Retinal pigment epithelial cell (primary cell): ENCODE measurements around the gene KCNN3.

Experiments used
- DNase-seq: peaks from one replicate; pipeline ENCODE4 v3.0.0-alpha.2; 2010; ENCODE audit warnings: low read depth
- H3K4me3 ChIP-seq: 2 replicates; pipeline ENCODE4 v1.5.1; 2011; ENCODE audit warnings: mild to moderate bottlenecking, low read length, control low read depth, moderate library complexity
- CTCF ChIP-seq: conservative IDR thresholded peaks from 2 replicates; pipeline ENCODE4 v1.5.1; 2011; ENCODE audit warnings: low read depth, low read length, control low read depth, inconsistent platforms

The KCNN3 gene

DNA sequence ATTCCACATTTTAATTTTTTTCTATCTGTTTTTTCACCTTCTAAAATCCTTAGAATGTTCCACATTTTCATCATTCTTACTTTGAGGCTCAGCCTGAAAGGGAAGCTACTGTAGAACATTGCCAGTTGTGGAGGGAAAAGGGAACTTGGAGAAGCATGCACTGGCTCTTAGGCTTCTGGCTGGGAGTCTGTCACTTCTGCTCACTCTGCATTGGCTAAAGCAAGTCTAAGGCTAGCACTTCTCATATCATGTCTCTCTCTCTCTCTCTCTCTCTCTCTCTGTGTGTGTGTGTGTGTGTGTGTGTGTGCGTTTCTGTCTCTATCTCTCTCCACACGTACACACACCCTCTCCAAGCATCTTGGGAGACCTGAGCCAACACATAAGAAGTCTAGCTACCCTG, 212.5 kb downstream of the KCNN3 start:
- no peak for TF ChIP-seq CTCF
- H3K4me3 ChIP-seq = no peak overlapping the region
- DNase-seq = no peak

DNA sequence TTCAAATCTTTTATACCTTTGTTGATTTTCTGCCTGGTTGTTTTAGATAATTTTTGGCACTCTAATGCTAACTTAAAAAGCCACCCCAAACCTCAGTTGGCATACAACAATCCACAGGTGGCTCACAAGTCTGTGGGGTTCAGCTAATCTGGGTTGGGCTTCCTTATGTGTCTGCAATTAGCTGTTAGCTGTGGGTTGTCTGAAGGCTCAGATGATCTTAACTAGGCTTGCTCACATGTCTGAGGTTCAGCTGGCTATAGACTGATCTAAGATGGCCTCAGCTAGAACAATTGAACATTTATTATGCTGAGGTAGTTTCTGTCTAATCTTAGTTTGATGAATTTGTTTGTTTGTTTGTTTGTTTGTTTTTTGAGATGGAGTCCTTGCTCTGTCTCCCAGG, 217.2 kb downstream of the KCNN3 start:
- no peak for TF ChIP-seq CTCF
- DNase-seq = no peak
- H3K4me3 ChIP-seq = no peak overlapping the region
